GM21723 (cell line): ENCODE measurements around the gene MARK1.
"Not testable (repeated sequence)": the region's sequence is repeated elsewhere in the genome, so short reads cannot be mapped to it uniquely, and the experiment has no call there.

Experiments used
- ATAC-seq: cut with Tn5 transposase; IDR thresholded peaks from one replicate; pipeline ENCODE4 v1.9.1; 2021; ENCODE audit warnings: mild to moderate bottlenecking, moderate library complexity; ENCODE audit not compliant: unreplicated experiment

MARK1 gene

DNA sequence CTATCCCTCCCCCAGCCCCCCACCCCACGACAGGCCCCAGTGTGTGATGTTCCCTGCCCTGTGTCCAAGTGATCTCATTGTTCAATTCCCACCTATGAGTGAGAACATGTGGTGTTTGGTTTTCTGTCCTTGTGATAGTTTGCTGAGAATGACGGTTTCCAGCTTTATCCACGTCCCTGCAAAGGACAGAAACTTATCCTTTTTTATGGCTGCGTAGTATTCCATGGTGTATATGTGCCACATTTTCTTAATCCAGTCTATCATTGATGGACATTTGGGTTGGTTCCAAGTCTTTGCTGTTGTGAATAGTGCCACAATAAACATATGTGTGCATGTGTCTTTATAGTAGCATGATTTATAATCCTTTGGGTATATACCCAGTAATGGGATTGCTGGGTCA lies 77.7 kb downstream of the MARK1 start:
- not testable (repeated sequence) for ATAC-seq

DNA sequence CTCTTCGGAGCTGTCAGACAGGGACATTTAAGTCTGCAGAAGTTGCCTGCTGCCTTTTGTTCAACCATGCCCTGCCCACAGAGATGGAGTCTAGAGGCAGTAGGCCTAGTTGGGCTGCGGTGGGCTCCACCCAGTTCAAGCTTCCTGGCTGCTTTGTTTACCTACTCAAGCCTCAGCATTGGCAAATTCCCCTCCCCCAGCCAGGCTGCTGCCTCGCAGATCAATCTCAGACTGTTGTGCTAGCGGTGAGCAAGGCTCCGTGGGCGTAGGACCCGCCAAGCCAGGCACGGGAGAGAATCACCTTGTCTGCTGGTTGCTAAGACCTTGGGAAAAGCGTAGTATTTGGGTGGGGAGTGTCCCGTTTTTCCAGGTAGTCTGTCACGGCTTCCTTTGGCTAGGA lies 83.2 kb downstream of the MARK1 start:
- not testable (repeated sequence) for ATAC-seq

DNA sequence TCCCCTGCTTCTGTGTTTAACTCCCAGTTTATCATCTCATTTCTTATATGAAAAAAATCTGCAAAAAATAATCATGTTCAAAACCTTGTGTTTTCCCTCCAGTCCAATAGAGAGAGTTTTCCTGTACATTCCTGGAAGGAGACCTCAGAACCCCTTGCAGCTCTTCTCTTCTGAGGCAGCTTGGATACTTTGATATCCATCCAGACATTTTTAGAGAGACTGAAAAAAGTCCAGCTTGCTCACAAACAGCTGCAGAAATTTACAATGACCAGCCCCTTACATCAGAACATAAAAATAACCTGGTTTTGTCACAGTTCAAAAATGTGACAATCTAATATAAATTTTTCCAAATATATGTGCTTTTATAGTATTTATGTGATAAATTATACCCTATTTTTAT lies 88.9 kb downstream of the MARK1 start:
- ATAC-seq: no peak

- ATAC-seq: no peak
Measured at GRCh38 chr1:220628431-220628830, 100.5 kb downstream of the MARK1 start.

- no peak for ATAC-seq
Measured at GRCh38 chr1:220631238-220631815, 103.4 kb downstream of the MARK1 start.

- no peak for ATAC-seq
Measured at GRCh38 chr1:220637759-220638158, 109.8 kb downstream of the MARK1 start.

DNA sequence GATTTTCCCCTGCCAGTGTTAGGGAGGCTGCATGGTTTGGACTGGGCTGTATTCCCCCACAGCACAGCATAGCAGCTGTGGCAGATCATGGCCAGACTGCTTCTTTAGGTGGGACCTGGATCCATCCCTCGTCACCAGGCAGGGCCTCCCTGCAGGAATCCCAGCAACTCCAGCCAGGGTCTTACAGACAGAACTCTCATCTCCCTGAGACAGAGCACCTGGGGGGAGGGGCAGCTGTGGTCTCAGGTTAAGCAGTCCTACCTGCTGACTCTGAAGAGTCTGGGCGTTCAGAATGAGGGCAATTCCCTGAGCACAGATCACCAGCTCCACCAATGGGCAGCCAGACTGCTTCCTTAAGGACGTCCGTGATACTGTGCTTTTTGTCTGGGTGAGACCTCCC lies 114.3 kb downstream of the MARK1 start:
- ATAC-seq: no peak

DNA sequence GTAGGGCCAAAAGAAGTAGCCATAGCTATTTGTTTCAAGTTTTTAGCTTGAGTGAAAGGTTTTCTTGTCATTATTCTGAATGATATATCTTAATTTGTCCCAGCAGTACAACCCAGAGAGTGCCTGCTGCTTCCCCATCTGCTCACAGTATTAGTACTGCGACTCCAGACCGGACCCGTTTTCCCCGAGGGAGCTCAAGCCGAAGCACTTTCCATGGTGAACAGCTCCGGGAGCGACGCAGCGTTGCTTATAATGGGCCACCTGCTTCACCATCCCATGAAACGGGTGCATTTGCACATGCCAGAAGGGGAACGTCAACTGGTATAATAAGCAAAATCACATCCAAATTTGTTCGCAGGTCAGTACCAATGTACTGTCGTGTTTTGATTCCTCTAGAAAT lies 125.1 kb downstream of the MARK1 start:
- no peak for ATAC-seq

DNA sequence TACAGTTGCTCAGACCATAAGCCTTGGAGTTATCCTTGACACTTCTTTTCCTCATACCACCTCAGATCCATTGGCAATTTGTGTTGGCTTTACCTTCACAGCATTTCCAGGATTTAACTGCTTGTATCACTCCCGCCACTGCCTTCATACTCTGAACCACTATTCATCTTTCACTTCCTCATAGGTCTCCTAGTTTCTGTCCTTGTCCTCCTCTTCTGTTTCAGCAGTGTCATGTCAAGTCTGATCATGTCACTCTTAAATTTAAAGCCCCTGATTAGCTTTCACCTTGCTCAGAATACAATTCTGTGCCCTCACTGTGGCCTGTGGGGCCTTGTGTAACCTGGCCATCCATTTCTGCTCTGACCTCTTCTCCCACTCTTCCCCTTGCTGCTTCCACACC lies 127.6 kb downstream of the MARK1 start:
- peak; percentile 98 for ATAC-seq

DNA sequence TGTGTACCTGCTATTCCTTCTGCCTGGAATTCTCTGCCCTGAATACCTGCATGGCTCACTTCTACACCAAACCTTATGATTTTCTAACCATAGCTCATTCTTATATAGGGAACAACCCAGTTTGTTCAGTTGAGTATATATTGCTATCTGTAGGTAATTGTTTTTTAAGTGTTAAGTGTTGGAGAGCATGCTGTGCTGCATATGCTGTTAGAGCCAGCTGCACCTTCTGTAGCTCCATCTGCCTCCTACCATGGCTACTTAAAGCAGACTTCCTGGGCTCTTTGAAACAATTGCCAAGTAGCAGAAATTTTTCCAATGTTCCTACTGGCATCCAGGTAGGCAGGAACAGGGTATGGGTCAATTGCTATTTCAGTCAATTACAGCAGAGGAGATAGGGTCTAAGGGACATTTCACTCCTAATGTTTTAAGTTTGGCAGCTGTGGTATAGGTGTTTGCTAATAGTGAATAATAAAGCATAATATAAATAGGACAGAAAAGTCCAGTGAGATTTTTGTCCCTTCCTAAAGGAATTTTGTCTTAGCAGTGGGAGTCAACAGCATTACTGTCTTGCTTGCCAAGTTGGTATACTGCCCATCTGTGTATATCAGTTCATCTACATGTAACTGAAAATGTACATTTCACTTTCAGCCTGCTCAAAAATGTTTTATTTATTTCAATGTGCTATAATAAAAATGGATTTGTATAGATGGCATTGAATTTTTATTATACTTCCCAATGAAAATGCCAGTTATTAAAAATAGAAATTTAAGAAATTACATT lies 128.2 kb downstream of the MARK1 start:
- ATAC-seq: peak; percentile 30

GRCh38 chr1:220666349-220666748 lies 138.4 kb downstream of the MARK1 start:
- no peak for ATAC-seq

- no peak for ATAC-seq
Measured at GRCh38 chr1:220669005-220669404, 141.1 kb downstream of the MARK1 start.

DNA sequence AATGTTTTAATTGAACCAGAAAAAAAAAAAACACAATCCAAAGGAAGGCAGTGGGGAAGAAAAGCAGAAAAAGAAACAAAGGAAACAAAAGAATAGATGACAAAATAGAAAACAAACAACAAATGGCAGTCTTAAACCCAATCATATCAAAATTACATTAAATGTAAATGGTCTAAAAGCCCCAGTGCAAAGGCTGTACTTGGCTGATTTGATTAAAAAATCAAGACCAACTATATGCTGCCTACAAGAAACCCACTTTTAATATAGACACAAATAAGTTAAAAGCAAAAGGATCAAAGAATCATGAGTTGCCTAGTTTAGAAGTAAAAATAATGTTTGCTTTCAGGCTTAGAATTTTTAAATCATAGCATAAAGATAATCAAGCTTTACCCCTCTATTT lies 142.4 kb downstream of the MARK1 start:
- no peak for ATAC-seq

DNA sequence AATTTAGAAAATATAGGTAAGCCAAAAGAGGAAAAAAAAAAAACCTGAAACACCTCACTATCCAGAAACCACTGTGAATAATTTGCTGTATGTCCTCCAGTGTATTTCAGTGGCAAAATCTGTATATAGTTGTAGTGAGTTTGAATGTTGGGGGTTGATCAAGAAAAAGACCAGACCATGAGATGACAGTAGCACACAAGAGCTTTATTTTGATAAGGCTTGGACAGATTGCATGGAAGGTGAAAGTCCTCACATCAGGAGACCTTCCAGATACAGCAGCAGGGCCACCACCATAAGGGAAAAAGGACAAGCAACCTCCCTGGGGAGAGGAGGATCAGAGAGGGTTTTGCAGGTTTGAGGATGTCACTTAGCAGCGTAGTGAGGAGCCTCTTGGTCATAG lies 146.0 kb downstream of the MARK1 start:
- ATAC-seq: no peak

- no peak for ATAC-seq
Measured at GRCh38 chr1:220677251-220677650, 149.3 kb downstream of the MARK1 start.

DNA sequence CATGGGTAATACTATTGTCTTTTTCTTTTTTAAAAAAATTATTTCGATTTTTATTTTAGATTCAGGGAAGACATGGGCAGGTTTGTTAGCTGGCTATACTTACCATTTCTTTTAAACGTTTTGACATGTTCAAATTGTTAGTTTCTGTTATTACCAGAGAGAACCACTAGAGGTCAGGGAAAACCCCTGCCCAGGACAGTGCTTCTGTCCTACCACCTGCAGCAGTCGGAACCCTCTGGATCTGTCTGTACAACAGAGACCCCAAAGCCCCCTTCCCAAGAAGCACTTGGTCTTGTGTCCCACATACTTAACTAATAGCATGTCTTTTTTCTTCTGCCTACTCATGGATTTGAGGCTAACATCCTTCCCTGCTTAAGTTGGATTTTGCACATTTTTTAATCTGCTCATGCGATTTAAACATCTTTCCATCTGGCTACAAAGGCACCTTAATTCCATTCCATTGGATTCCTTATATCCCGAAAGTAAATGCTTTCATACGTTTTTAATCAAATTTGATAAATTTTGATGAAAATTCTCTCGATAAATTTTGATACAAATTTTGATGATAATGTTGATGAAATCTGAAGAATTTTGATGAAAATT lies 152.2 kb downstream of the MARK1 start:
- peak; percentile 97 for ATAC-seq

DNA sequence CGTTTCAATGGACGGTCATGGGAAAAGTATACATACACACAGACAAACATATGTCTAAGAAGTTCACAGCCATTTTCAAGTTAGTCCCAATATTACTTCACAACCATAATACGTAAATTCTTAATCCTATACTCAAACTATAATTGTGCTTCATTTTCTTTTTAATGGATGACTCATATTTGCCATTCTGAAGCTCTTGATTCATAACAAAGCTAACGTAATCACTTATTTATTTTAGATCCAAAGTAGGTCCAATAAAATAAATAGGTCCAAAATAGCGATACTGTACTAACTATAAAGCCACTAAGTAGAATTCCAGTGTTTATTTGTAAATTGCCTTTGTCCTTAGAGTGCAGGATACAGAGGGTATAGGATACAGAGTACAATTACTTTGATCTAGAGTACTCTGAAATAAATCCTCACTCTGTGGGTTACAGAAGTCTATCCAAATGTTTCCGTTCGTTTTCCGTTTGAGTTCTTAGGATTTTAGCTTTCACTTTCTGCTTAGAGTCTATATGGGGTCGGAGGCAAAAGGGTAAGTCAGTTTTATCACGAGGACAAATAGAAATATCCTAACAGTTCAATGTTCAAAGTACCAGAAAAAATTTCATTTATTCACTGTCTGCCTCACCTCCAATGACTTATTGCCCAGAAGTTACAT lies 153.4 kb downstream of the MARK1 start:
- ATAC-seq: no peak

- ATAC-seq: no peak
Measured at GRCh38 chr1:220682901-220683576, 155.1 kb downstream of the MARK1 start.

DNA sequence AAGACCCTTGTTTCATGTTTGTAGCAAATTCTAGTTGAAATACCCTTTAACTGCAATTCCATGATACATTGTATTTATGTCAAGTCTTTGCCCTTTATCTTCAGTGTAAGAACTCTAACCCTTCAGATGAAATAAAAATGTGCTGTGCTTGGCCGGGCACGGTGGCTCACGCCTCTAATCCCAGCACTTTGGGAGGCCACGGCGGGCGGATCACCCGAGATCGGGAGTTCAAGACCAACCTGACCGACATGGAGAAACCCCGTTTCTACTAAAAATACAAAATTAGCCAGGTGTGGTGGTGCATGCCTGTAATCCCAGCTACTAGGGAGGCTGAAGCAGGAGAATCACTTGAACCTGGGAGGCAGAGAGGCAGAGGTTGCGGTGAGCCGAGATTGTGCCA lies 155.8 kb downstream of the MARK1 start:
- ATAC-seq: not testable (repeated sequence)

- ATAC-seq: no peak
Measured at GRCh38 chr1:220684890-220685289, 157.0 kb downstream of the MARK1 start.

DNA sequence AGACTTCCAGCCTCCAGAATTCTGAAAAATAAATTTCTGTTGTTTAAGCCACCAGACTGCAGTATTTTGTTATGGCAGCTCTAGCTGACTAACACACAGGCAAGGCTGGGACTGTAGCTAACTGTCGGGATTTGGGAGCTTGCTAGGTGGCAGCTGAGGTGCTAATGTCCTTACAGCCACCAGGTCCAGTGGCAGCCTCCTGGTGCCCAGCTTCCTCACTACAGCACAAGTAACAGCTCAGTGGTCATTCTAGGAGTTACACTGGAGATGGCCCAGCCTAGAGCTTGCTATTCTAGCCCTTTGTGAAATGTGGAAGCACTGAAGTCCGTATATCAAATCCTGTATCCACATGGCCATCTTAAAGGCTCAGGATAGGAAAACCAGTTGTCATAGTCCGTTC lies 157.9 kb downstream of the MARK1 start:
- ATAC-seq: no peak
